K562 (cell line): Measurements from ENCODE around the gene PLEKHA5.

Source experiments
- FOXM1 ChIP-seq, 2 experiments: fragments of 450-650 bp in 1 of 2; sonication (generic) in 1 of 2; formaldehyde crosslinking in 1 of 2; IDR thresholded peaks; 2 replicates each; pipeline versions ENCODE4 v1.6.1 to v1.9.0; 2017 to 2022; ENCODE audit warnings: low read depth in 2 of 2, mild to moderate bottlenecking in 2 of 2, missing genetic modification reagents in 1 of 2, moderate library complexity in 1 of 2
- SREBF2 ChIP-seq: sonication (generic); formaldehyde crosslinking; IDR thresholded peaks from 2 replicates; pipeline ENCODE4 v1.4.0; 2020; ENCODE audit warnings: mild to moderate bottlenecking, missing genetic modification reagents

- TF ChIP-seq SREBF2 (CRISPR knock-in tag) (no peak), FOXM1 (IDR thresholded peaks at IDR 0.05; ENCODE audit: low read depth) (no peak), FOXM1 (CRISPR knock-in tag; IDR thresholded peaks at IDR 0.05; ENCODE audit: low read depth) (no peak)
Measured at GRCh38 chr12:19088606-19089005, 40.9 kb upstream of the PLEKHA5 start.
